GM06990 (cell line): ENCODE results near the gene ADAM11.
"Not testable (repeated sequence)": the region's sequence is repeated elsewhere in the genome, so short reads cannot be mapped to it uniquely, and the experiment has no call there.

Experiments used
- DNase-seq: peaks from one replicate; pipeline ENCODE4 v3.0.0-alpha.2; 2011; ENCODE audit not compliant: insufficient read length; ENCODE audit errors: extremely low read depth
- H3K27me3 ChIP-seq: replicated peaks from 2 replicates; pipeline ENCODE4 v1.6.0; 2011; ENCODE audit warnings: low read length; ENCODE audit not compliant: control insufficient read depth, insufficient read depth
- H3K36me3 ChIP-seq: 2 replicates; pipeline ENCODE4 v1.5.1; 2011; ENCODE audit warnings: low read length; ENCODE audit not compliant: control insufficient read depth, insufficient read depth
- H3K4me3 ChIP-seq: replicated peaks from 2 replicates; pipeline ENCODE4 v1.5.1; 2011; ENCODE audit warnings: low read depth, mild to moderate bottlenecking, control low read depth, low read length
- CTCF ChIP-seq: IDR thresholded peaks from 2 replicates; pipeline ENCODE4 v1.5.1; 2011; ENCODE audit warnings: low read length, control low read depth, mild to moderate bottlenecking, inconsistent platforms; ENCODE audit not compliant: insufficient read depth, poor library complexity, severe bottlenecking

ADAM11 gene

GRCh38 chr17:44754276-44754675, 4.5 kb upstream of the ADAM11 start:
- Histone ChIP-seq H3K4me3 (no peak overlapping the region), H3K27me3 (no peaks in the 10 kb centered on the region; the same call in 1 of the 2 replicates), H3K36me3 (peaks cover 9% of the 10 kb centered on the region)
- TF ChIP-seq CTCF, result no peak
- DNase-seq, result no peak

GRCh38 chr17:44755180-44755579, 3.6 kb upstream of the ADAM11 start:
- H3K27me3 ChIP-seq, DNase-seq, H3K36me3 ChIP-seq, H3K4me3 ChIP-seq: not testable (repeated sequence)

- Histone ChIP-seq H3K27me3 (peaks cover 4% of the 10 kb centered on the region; the same call in 1 of the 2 replicates), H3K36me3 (no peaks in the 10 kb centered on the region; the same call in 1 of the 2 replicates), H3K4me3 (no peak overlapping the region)
- TF ChIP-seq CTCF, result no peak
- no peak for DNase-seq
These were observed 1.5 kb upstream of the ADAM11 start for GRCh38 chr17:44757045-44757917.

GRCh38 chr17:44757918-44758413, 822 bp upstream of the ADAM11 start:
- DNase-seq, result no peak
- no peaks in the 10 kb centered on the region for H3K36me3 ChIP-seq
- peaks cover 4% of the 10 kb centered on the region; the same call in 1 of the 2 replicates for H3K27me3 ChIP-seq
- TF ChIP-seq CTCF, result no peak
- no peak overlapping the region for H3K4me3 ChIP-seq

GRCh38 chr17:44759086-44759915, 513 bp downstream of the ADAM11 start:
- peaks cover 4% of the 10 kb centered on the region; the same call in 1 of the 2 replicates for H3K27me3 ChIP-seq
- no peaks in the 10 kb centered on the region; the same call in 1 of the 2 replicates for H3K36me3 ChIP-seq
- TF ChIP-seq CTCF, result no peak
- no peak for DNase-seq
- peak overlapping the region; percentile 33; the same call in 1 of the 2 replicates for H3K4me3 ChIP-seq

- Histone ChIP-seq H3K4me3 (no peak overlapping the region), H3K27me3 (peaks cover 4% of the 10 kb centered on the region; the same call in 1 of the 2 replicates), H3K36me3 (no peaks in the 10 kb centered on the region; the same call in 1 of the 2 replicates)
- TF ChIP-seq CTCF, result no peak
- DNase-seq, result no peak
These were observed 1.1 kb downstream of the ADAM11 start for GRCh38 chr17:44759916-44760243.
